ENCODE measurements around the gene CCDC85C.
A peak's percentile ranks its signal among the peaks of the same experiment; 100 is the strongest.

The CCDC85C gene

GRCh38 chr14:99603471-99604277 lies at the start of gene CCDC85C:
CCDC85C (minus strand) TSS chr14:99604207; CDS start chr14:99603959, 248 bp downstream.
- Histone ChIP-seq H3K4me1 (ENCODE audit: insufficient read depth, low read length) (peaks cover 54% of the 10 kb centered on the region), H3K27me3 (ENCODE audit: insufficient read depth, low read length) (no peaks in the 10 kb centered on the region), H3K36me3 (ENCODE audit: insufficient read depth, low read length) (no peaks in the 10 kb centered on the region), H2AFZ (ENCODE audit: low read depth, low read length) (no peak within 1 kb of the TSS), H3K4me3 (ENCODE audit: low read length) (peak within 1 kb of the TSS; percentile 77), H3K9me3 (ENCODE audit: low read length) (no peaks in the 10 kb centered on the region)

- H3K27me3 ChIP-seq (ENCODE audit: insufficient read depth, low read length), result no peaks in the 10 kb centered on the region
- no peaks in the 10 kb centered on the region for H3K4me1 ChIP-seq (ENCODE audit: insufficient read depth, low read length)
- H3K9me3 ChIP-seq (ENCODE audit: low read length), result no peaks in the 10 kb centered on the region
- no peaks in the 10 kb centered on the region for H3K36me3 ChIP-seq (ENCODE audit: insufficient read depth, low read length)
- H2AFZ ChIP-seq (ENCODE audit: low read depth, low read length), result no peak overlapping the region
- no peak overlapping the region for H3K4me3 ChIP-seq (ENCODE audit: low read length)
These were observed 48.1 kb upstream of the CCDC85C start for GRCh38 chr14:99651953-99652746.

- Histone ChIP-seq H3K4me1 (ENCODE audit: insufficient read depth, low read length) (no peaks in the 10 kb centered on the region), H2AFZ (ENCODE audit: low read depth, low read length) (no peak overlapping the region), H3K36me3 (ENCODE audit: insufficient read depth, low read length) (no peaks in the 10 kb centered on the region)
These were observed 46.2 kb upstream of the CCDC85C start for GRCh38 chr14:99650189-99650588.

DNA sequence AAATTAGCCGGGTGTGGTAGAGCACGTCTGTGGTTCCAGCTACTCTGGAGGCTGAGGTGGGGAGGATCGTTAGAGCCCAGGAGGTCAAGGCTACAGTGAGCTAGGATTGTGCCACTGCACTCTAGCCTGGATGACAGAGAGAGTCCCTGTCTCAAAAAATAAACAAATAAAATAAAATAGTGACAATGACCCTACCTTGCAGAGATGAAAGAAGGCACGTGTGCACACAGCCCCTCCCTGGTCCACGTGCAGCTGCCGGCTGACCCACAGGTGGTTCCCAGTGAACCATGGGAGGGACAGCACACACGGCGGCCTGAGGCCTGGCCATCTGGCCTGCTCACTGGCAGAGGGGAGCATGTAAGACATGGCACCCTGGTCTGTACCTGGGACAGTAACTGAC lies 45.6 kb upstream of the CCDC85C start:
- Histone ChIP-seq H3K36me3 (ENCODE audit: insufficient read depth, low read length) (no peaks in the 10 kb centered on the region), H3K9me3 (ENCODE audit: low read length) (no peaks in the 10 kb centered on the region), H3K4me1 (ENCODE audit: insufficient read depth, low read length) (no peaks in the 10 kb centered on the region), H3K27me3 (ENCODE audit: insufficient read depth, low read length) (no peaks in the 10 kb centered on the region), H3K4me3 (ENCODE audit: low read length) (no peak overlapping the region), H2AFZ (ENCODE audit: low read depth, low read length) (no peak overlapping the region)

More at GRCh38 chr14:99650189-99650588, 46.2 kb upstream of the CCDC85C start:
- H3K4me3 ChIP-seq (ENCODE audit: low read length), result no peak overlapping the region
- H3K27me3 ChIP-seq (ENCODE audit: insufficient read depth, low read length), result no peaks in the 10 kb centered on the region
- H3K9me3 ChIP-seq (ENCODE audit: low read length), result no peaks in the 10 kb centered on the region

DNA sequence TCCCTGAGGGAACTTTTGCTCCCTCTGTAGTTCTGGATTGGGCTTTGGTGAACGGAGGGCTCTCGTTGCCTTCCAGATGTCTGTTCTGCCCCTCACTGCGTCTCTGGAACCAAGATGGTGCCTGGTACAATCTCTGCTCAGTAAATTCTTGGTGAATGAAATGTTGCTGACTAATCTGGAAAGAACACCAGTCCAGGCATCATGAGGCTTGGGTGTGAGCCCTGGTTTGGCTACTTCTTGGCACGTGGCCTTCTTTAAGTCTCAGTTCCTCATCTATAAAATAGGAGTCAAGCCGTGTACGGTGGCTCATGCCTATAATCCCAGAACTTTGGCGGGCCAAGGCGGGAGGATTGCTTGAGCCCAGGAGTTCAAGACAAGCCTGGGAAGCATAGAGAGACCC lies 45.2 kb upstream of the CCDC85C start:
- Histone ChIP-seq H3K9me3 (ENCODE audit: low read length) (no peaks in the 10 kb centered on the region), H2AFZ (ENCODE audit: low read depth, low read length) (no peak overlapping the region), H3K4me1 (ENCODE audit: insufficient read depth, low read length) (no peaks in the 10 kb centered on the region), H3K36me3 (ENCODE audit: insufficient read depth, low read length) (no peaks in the 10 kb centered on the region), H3K4me3 (ENCODE audit: low read length) (no peak overlapping the region), H3K27me3 (ENCODE audit: insufficient read depth, low read length) (no peaks in the 10 kb centered on the region)

DNA sequence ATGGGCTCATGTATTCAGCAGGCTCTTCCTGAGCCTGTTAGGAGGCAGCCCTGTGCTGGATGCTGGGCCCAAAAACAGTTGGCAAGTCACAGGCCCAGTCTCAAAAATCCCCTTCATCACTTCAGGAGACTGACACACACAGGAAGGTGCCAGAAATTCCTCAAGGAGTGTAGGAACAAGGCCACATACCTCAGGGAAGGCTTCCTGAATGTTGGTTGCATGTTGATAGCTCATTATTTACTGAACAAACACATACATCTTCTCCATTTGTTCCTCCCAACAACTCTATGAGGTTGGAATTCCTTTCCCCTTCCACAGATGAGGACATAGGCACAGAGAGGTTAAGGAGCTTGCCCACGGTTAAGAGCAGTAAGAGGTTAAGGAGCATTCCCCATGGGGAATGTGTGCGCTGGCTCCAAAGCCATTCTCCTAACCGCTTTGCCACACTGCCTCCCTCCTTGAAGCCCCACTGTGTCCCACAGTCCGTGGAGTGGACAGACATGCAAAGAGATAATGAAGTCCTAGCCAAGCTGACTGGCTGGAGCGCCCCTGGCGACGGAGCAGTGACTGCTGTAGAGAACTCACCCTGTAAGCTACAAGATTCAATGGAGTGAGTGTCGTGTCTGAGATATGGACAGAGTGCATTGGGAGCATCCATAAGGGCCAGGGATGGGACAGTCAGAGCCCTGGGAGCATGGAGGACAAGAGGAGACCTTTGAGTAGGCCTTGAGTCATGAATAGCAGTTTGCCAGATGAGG lies 44.2 kb upstream of the CCDC85C start:
- Histone ChIP-seq H3K9me3 (ENCODE audit: low read length) (no peaks in the 10 kb centered on the region), H2AFZ (ENCODE audit: low read depth, low read length) (no peak overlapping the region), H3K27me3 (ENCODE audit: insufficient read depth, low read length) (no peaks in the 10 kb centered on the region), H3K4me3 (ENCODE audit: low read length) (no peak overlapping the region), H3K36me3 (ENCODE audit: insufficient read depth, low read length) (no peaks in the 10 kb centered on the region), H3K4me1 (ENCODE audit: insufficient read depth, low read length) (no peaks in the 10 kb centered on the region)

- Histone ChIP-seq H3K4me1 (ENCODE audit: insufficient read depth, low read length) (no peaks in the 10 kb centered on the region), H3K27me3 (ENCODE audit: insufficient read depth, low read length) (no peaks in the 10 kb centered on the region), H3K4me3 (ENCODE audit: low read length) (no peak overlapping the region), H3K36me3 (ENCODE audit: insufficient read depth, low read length) (no peaks in the 10 kb centered on the region), H2AFZ (ENCODE audit: low read depth, low read length) (no peak overlapping the region), H3K9me3 (ENCODE audit: low read length) (no peaks in the 10 kb centered on the region)
These were observed 43.4 kb upstream of the CCDC85C start for GRCh38 chr14:99647411-99647810.

GRCh38 chr14:99645545-99646505 lies 41.8 kb upstream of the CCDC85C start:
- no peaks in the 10 kb centered on the region for H3K9me3 ChIP-seq (ENCODE audit: low read length)
- no peaks in the 10 kb centered on the region for H3K36me3 ChIP-seq (ENCODE audit: insufficient read depth, low read length)
- H3K4me3 ChIP-seq (ENCODE audit: low read length), result no peak overlapping the region
- no peaks in the 10 kb centered on the region for H3K4me1 ChIP-seq (ENCODE audit: insufficient read depth, low read length)
- H3K27me3 ChIP-seq (ENCODE audit: insufficient read depth, low read length), result no peaks in the 10 kb centered on the region
- H2AFZ ChIP-seq (ENCODE audit: low read depth, low read length), result no peak overlapping the region

DNA sequence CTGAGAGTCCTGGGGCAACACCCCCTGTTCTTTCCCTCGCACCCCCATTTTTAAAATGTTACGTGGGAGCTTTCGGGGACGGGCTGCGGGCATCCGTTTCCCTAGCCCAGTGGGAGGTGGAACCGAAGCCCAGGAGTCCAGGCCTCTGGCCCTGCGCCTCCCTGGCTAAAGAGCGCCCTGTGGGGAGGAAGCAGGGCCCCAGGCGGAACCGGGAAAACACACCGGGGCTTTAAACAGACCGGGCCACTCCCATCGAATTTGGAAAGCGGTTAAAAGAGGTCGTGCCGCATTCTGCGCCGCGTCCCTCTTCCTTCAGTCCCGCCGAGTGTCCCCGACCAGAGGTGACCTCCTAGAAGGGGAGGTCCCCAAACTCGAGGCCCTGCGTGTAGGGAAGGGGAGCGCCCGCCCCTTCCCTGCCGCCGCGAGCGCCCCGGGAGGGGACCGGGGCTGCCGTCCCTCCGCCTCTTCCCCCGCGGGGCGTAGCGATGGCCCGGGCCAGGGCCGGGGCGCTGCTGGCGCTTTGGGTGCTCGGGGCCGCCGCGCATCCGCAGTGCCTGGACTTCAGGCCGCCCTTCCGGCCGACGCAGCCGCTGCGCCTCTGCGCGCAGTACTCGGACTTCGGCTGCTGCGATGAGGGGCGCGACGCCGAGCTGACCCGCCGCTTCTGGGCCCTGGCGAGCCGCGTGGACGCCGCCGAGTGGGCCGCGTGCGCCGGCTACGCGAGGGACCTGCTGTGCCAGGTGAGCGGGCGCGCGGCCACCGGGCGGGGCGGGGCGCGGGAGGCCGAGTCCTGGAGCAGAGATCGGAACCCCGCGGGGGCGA lies 40.9 kb upstream of the CCDC85C start, which contains the start of gene HHIPL1:
HHIPL1 (plus strand) TSS at position 407 of the 822 bp plus-strand sequence; CDS start at position 486, 79 bp downstream.
- Histone ChIP-seq H2AFZ (ENCODE audit: low read depth, low read length) (no peak within 1 kb of the TSS), H3K27me3 (ENCODE audit: insufficient read depth, low read length) (no peaks in the 10 kb centered on the region), H3K36me3 (ENCODE audit: insufficient read depth, low read length) (no peaks in the 10 kb centered on the region), H3K9me3 (ENCODE audit: low read length) (no peaks in the 10 kb centered on the region), H3K4me1 (ENCODE audit: insufficient read depth, low read length) (no peaks in the 10 kb centered on the region), H3K4me3 (ENCODE audit: low read length) (no peak within 1 kb of the TSS)

DNA sequence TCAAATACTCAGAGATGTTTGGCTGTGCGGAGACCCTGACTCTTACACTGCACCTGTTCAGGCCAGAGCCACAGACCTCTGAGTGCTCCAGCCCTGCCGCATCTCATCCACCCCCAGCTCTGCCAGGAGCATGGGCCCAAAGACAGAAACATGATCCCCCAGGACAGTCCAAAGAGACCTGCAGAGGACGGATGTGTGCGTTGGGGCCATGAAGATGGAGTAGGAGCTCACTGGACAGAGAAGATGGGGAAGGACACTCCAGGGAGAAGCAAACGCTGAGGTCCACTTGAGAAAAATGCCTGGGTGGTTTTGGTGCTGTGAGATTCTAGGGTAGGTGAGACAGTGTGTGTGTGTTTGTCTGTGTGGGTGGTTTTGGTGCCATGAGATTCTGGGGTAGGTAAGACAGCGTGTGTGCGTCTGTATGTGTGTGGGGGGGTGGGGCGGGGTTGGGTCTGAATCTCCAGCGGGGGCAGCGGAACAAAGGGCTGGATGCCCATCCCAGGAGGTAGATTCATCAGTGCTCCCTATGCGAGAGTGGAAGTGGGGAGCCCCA lies 40.1 kb upstream of the CCDC85C start:
- Histone ChIP-seq H3K4me1 (ENCODE audit: insufficient read depth, low read length) (no peaks in the 10 kb centered on the region), H3K4me3 (ENCODE audit: low read length) (no peak overlapping the region), H3K9me3 (ENCODE audit: low read length) (no peaks in the 10 kb centered on the region), H2AFZ (ENCODE audit: low read depth, low read length) (no peak overlapping the region), H3K27me3 (ENCODE audit: insufficient read depth, low read length) (no peaks in the 10 kb centered on the region), H3K36me3 (ENCODE audit: insufficient read depth, low read length) (no peaks in the 10 kb centered on the region)

DNA sequence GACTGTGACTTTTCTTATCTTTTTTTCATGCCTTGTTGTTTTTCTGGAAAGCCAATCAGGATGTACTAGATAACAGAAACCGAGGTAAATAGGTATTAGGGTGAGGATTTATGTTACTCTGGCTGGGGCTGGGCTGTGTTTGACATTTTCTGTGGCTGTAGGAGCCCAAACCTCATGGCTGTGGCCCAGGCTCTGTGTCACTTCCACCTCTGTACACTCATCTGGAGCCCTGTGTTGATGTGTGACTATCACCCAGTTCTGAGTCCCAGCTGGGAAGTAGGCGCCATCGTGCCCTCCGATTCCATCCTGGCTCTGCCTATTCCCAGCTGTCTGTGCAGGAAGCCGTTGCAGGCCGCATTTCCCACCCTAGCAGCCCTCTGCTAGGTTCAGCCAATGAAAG lies 39.3 kb upstream of the CCDC85C start:
- H3K4me3 ChIP-seq (ENCODE audit: low read length), result no peak overlapping the region
- no peaks in the 10 kb centered on the region for H3K36me3 ChIP-seq (ENCODE audit: insufficient read depth, low read length)
- H2AFZ ChIP-seq (ENCODE audit: low read depth, low read length), result no peak overlapping the region
- H3K9me3 ChIP-seq (ENCODE audit: low read length), result no peaks in the 10 kb centered on the region
- no peaks in the 10 kb centered on the region for H3K4me1 ChIP-seq (ENCODE audit: insufficient read depth, low read length)
- H3K27me3 ChIP-seq (ENCODE audit: insufficient read depth, low read length), result no peaks in the 10 kb centered on the region
